ENCODE results near the gene NTM.

NTM gene

DNA sequence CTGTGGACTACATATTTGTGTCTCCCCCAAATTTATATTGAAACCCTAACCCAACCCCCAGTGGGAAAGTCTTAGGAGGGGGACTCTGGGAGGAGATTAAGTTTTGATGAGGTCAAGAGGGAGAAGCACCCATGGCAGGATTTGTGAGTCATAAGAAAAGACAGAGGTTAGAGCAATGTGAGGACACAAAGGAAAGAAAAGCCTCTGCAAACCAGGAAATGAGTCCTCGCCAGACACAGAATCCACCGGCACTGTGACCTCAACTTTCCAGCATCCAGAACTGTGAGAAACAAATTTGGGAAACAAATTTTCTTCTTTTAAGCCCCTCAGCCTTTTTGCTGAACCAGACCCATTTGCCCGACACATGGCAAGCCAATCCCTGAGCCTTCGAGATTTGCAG lies 397.0 kb downstream of the NTM start:
- no peak for DNase-seq (ENCODE audit: low read depth in 2 of 2)

DNA sequence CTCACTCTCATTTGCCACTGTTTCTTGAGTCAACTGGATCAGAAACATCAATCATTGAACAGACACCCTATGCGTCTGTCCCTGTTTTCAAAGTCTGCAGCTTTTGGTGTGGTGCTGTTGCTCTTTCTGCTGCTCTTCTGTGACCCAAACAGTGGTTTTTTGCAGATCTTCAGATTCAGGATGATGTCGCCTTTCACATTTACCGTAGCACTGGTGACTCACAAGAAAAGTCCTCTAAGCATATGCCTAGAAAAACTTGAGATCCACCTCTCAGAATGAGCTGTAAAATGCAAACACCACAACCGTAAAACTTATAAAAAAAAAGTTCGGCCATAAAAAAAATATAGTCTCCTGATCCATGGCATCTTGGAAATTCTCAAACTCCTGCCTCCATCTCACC lies 400.4 kb downstream of the NTM start:
- no peak for DNase-seq (ENCODE audit: low read depth in 2 of 2)

DNA sequence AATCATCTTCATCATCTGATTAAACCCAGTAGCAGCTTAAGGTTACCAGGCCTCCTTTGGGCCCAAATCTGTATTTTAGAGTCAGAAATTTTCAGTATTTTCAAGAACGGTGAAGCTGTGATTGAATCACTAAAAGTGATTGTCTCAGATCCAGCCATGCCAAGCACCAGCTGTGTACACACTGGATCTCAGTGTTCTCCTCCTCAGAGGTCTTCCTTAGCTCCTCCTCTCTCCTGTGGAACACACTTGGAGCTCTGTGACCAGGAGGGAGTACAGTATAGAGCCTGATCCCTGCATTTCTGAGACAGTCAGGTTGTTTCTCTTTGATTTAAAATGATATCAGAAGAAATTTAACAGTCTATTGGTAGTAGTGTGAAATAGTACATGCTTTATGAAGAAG lies 401.1 kb downstream of the NTM start:
- no peak for DNase-seq (ENCODE audit: low read depth in 2 of 2)

DNA sequence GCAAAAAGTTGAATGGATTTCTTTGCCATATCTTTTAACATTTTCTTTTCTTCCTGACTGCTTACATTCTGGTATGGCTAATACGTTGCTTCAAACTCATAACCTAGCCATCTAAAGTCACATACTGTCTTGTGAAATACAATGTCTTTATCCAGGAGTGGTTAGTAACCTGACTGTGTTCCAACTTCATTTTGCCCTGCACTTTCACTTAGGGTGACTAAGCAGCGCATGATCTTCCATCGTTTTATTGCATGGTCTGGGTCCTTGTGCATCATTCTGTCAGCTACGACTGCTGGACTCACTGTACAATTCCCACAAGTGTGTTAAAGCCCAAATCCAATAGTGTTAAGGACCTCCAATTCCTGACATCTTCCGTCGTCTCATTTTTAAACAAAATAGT lies 403.2 kb downstream of the NTM start:
- no peak for DNase-seq (ENCODE audit: low read depth in 2 of 2)

DNA sequence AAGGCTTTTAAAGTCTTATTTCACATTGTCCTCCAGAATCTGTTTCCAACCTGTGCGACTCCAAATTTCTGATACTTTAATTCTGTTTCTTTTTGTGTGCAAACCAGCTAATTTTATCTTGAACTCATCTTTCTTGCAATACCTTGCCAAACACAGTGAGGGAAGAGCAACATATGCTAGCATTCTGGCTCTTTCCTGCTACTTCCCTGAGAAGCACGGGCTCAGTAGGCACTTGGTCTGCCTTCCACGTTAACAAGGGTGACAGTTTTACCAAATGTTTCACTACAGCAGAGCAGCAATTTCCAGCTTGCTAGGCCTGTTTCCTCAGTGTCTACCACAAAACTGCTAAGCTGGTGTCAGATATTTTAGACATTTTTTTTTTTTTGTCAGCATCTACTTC lies 405.8 kb downstream of the NTM start:
- DNase-seq (ENCODE audit: low read depth in 2 of 2): no peak

DNA sequence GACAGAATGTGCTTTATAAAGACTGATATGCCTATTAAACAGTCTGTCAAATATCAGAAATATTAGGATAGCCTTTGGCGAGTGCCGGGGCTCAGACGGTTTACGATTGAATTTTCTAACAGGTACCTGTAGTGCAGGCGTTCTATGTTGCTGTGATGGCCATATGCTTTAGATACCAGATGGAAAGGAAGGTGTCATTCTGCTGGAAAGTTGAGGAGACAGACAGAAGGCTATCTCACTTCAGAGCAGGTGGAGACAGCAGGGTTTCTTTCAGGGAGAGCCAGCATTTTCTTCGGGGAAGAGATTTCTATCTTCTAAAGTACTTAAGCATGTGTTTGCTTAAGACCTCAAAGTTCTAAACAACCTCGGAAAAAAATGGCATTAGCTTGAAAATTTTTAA lies 415.4 kb downstream of the NTM start:
- DNase-seq (ENCODE audit: low read depth in 2 of 2): no peak

DNA sequence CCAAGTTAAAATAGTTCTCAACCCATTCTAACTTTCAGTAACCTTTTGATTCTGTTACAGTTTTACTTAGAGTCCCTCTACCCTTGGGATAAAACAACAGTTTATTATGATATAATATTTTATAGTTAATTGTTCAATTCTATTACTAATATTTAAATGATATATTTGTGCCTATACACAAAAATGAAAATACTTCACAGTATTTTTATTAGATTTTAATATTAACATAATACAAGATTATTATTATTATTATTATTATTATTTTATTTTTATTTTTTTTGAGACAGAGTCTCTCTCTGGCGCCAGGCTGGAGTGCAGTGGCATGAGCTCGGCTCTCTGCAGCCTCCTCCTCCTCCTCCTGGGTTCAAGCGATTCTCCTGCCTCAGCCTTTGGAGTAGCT lies 416.7 kb downstream of the NTM start:
- DNase-seq (ENCODE audit: low read depth in 2 of 2): no peak

DNA sequence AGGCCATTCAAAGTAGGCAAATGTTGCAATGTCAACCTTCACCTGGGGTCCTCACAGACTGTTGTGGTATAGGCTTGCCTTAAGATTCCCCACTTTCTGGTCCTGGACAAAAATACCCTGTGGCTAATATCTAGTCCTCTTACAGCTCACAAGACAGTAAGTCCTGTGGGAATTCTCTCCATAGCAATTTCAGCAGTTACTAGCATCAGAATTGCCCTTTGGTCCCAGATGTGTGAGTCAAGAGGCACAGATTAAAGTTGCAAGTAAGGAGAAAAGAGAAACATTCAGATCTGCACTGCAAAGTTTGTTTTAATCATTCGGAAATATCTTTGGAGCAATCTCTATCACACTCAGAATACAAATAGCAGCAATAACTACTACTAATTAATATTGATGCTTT lies 420.2 kb downstream of the NTM start:
- no peak for DNase-seq (ENCODE audit: low read depth in 2 of 2)

DNA sequence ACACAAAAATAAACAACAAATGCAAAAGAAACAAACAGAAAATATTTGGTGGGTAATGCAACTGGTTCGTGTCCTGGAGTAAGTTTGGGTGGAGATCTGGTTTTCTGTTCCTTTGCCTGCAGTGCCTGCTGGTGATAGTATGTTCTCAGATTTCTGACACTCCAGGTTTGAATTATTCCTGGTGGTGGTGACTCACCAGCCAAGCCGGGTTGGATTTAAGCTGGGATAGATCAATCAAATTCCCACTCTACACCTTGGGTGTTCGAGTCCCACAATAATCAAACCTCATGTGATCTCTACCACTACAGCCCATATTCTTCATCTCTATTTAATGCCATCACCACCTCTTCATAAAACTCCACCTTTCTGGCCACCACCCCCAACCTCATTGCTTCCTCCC lies 421.8 kb downstream of the NTM start:
- no peak for DNase-seq (ENCODE audit: low read depth in 2 of 2)

DNA sequence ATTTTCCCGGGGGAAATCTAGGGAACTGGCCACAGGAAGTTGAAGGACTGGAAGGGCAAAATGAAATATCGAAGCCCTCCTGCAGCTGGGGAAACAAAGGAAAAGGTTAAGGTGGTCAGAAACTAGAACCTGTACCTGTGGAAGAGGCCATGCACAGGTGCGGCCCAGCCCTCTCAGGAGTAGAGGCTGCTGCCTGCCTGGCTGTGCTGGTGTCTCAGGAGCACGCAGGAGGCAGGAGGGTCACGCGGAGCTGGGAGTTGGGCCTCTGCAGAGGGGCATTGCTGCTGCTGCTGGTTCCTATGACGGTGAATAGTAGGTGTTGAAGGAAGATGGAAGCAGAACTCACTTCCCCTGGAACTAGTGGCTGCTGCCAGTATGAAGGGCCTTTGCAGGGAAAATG lies 425.7 kb downstream of the NTM start:
- no peak for DNase-seq (ENCODE audit: low read depth in 2 of 2)

DNA sequence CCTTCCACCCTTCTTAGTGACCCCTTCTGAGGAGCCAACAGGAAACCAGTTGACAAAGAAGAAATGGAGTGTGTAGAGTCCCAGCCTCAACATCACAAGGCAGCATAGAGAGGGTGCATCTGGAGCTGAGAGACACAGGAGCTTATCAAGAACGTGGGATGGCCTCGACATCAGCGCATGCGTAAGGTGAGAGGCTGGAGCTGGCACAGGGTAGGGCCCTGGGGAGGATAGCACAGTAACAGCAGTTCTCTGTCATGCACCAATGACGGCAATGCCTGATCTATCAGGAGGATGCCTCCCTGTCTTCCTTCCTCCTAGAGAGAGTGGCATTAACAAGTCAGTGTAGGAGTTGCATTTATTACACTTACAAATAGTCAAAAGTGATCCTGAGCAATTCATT lies 426.1 kb downstream of the NTM start:
- DNase-seq (ENCODE audit: low read depth in 2 of 2): no peak

DNA sequence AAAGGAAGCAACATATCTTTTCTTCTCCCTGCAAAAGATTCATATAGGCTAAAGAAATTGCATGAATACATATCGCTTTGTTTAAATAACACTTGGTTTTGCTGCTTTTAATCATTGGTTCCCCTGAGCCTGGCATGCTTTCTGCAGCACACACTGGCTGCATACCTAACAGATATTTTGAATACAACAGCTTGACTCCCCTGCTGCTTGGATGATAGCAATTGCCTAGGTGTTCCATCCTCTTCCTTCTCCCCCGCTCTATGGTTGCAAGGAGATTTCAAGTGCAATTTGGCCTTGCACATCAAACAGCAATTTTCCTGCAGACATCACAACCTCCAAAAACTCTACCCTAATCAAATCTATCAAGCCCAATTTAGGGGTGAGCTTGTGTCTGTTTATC lies 430.0 kb downstream of the NTM start:
- DNase-seq (ENCODE audit: low read depth in 2 of 2): no peak

DNA sequence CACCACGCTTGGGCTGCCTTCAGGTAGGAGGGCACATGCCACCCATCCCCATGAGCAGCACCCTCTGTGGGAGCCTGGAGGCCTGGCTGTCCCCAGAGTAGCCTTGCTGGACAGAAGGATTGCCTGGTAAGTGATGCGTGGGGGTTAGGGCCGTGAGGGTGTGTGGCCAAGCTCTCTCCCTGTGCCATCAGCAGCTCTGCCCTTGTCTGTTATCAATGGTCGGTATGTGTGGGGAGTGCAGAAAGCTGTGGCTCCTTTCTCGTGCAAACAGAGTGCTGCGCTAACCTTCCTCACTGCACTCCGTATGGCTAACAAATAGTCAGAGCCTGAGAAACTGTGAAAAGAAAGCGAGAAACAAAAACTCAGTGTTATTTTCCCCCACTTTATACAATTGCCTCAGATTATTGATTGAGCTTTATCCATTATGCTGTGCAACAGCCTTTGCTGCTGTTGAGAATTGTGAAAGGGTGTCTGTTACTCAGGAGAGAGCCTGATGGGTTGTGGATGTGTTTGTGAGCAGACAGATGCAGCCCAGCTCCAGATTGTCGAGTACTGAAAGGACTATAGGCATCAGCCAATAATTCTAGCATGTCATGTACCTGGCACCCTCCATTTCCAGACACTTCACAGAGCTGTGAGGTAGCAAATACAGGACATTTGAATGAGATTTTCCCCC lies 432.2 kb downstream of the NTM start:
- DNase-seq (ENCODE audit: low read depth in 2 of 2): no peak

DNA sequence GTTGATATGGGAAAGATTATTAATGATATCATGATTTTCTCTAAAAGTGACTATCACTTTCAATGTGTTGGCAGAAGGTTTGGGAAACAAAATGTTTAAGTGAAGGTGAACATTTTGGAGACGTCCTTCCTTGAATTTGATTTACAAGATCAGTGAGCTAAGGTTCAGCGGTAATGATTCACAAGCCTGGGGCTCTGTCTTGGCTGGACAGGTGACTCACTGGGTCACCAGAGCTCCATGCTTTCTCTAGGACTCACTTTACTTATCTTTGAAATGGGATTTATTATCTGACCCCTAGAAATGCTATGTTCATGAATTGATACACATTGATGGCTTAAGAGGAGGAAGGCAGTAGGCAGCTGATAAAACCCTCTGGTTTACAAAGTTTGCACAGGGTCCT lies 437.5 kb downstream of the NTM start:
- no peak for DNase-seq (ENCODE audit: low read depth in 2 of 2)

DNA sequence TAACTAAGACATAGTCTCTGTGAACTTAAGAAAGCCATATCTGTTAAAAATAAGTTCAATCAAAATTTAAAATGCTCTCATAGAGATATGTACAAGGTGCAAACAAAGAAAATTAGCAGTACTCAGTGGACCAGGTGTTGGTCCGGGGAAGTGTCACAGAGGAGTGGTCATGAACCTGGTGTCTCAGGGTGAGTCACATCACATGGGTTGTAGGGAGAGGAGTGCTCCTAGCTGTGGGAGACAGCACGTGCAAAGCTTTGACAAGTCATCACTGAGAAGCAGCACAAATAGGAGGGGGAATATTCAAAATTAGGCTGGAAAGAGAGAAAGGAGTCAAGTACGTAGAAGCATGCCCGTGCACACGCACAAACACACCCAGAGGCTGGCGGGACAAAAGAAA lies 438.1 kb downstream of the NTM start:
- no peak for DNase-seq (ENCODE audit: low read depth in 2 of 2)

DNA sequence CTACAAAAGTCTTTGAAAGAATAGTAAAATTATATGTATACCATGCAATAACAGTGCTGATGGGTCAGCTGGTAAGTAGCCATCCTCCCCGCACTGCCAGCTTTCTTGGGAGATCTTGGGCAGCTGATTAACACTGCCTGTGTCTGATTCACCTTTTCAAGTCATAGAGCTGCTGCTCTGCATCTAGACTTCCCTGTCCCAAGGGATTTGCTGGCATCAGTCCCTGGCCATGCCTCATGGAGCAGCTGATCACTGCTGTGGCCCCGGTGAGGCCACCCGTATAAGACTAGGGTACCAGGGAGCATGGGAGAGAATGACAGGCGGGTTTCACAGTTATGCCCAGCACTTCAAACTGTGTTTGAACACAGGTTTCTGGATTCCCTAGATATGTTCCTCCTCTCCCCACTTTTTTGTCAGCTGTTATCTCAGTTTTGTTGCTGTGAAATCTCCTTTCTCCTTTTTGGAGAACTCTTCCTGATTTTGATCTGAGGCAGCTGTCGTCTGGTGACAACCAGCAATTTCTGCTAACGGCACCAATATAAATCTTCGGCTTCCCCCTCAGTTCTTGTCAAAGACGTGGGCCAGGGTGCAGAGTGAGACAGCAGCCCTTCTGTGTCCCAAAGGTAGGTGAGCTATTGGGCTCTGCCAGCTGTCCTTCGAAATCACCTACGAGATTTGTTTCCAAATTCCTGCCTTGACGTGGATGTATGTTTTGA lies 438.9 kb downstream of the NTM start:
- no peak for DNase-seq (ENCODE audit: low read depth in 2 of 2)

DNA sequence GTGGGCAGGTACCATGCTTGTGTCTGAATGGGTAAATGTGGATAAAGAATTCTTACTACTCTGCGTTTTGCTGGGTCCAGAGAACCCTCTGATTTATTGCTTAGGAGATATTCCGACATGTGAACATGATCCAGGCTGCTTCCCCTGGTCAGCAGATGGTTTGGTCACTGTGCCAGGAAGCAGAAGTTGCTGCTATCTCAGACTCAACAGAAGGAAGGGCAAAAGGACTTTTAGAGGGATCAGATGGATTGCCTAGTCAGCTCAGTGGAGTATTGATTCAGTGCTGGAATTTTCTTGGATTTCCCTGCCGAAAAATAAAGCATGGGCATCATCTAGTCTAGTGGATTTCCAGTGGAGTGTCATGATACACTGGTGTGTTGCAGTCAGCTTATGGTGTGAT lies 440.1 kb downstream of the NTM start:
- no peak for DNase-seq (ENCODE audit: low read depth in 2 of 2)

DNA sequence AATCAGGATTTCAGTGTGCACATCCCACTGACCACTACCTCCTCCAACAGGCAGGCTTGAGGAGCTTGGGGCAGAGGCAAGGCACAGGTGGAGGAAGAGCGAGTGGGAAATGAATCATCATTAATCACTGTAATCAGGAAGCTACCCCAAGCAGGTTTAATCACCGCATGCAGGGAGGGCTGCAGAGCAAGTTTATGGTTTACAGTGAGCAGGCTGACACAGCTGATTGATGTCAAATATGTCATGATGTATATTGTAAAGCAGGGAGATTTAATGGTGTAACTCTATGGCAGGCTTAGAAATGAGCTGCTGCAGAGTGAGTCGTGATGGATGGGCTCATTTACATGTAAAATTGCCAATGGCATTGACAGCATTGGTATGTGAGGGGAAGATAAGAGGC lies 441.0 kb downstream of the NTM start:
- no peak for DNase-seq (ENCODE audit: low read depth in 2 of 2)

DNA sequence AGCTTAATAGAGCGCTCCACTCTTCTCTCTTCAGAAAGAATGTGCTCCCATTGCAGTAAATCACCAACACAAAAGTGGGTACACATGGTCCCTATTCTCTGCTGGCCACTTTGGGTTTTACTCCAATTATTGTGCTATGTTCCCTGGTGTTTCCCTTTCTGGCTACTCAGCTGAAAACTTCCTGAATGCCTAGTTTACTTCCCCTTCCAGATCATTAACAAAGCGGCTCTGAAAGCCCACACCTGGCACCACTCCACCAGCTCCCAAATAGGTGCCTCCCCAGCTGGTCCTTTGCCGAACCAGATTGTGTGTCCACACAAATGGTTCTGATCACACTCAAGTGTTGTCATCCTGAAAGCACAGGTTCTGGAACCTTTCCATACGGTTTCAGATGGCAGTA lies 443.7 kb downstream of the NTM start:
- no peak for DNase-seq (ENCODE audit: low read depth in 2 of 2)

DNA sequence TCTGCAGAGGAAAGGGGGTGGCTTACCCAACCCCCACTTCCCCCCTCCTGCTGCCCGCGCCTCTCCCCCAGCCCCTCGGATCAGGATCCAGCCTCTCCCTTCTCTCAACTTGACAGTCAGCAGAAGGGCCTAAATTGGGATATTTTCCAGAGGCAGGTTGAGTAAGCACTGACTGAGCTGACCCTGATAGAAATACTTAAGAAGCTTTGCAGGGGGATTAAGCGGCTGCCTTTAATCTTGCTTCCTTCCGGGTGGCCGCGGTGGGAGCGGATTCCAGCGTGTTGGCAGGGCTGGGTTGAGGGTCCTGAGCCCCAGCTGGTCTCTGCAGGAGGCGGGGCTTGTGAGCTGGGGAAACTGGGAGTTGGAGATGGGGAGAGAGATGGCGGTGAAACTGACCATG lies 445.2 kb downstream of the NTM start:
- DNase-seq (ENCODE audit: low read depth in 2 of 2): no peak

DNA sequence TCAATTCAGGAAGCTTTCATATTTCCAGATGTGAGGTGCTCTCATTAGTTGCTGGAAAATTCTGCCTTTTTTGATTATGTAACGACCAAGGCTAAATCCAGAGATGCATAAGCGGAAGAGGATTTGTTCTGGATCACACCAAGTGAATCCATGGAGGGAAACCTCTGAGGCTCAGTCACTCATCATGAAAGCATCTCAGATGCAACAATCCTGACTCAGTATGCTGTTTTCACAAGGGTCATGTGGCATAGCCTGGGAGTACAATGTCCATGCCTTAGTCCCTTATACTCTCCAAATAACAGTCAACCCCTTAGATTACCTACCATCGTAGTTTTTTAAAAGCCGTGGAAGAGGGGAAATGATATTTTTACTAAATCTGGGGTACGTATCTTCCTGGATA lies 445.6 kb downstream of the NTM start:
- no peak for DNase-seq (ENCODE audit: low read depth in 2 of 2)

DNA sequence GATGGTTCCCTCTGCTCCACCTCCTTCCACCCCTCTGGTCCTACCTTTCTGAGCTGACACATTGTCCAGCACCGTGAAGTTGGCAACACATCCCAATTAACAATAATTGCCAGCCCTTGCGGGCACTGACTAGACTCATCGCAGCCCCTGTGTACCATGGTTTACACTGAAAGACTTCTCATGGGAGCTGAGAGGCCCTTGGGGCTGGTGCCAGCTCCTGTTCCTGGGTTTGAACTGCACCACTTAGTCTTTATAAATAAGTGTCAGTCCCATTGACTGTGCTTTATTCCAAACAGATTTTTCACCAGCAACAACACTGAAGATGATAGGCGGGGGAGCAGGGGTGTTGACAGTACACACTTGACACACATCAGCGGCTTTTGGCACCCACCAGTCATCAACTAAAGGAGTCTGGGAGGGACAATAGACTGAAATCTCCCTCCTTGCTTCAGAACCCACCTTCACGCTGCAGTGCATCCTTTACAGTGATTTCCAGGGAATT lies 447.3 kb downstream of the NTM start:
- no peak for DNase-seq (ENCODE audit: low read depth in 2 of 2)

DNA sequence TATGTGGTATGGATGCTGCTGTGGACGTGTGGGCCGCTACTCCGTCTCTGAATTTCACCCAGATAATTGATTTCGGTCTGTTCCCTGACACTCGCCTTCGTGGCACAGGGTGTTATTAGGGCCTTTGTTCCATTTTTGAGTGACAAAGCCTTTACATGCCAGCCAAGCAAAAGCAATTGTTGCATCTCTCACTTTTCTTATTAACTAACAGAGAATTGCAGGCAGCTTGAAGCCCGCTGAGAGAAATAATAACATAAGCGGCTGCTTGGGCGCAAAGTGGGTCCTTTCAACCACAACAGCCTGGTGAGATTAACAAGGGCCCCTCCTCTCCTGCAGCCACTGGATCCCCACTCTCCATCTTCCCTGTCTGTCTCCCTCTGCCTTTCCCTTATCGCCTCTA lies 449.4 kb downstream of the NTM start:
- DNase-seq (ENCODE audit: low read depth in 2 of 2): no peak

DNA sequence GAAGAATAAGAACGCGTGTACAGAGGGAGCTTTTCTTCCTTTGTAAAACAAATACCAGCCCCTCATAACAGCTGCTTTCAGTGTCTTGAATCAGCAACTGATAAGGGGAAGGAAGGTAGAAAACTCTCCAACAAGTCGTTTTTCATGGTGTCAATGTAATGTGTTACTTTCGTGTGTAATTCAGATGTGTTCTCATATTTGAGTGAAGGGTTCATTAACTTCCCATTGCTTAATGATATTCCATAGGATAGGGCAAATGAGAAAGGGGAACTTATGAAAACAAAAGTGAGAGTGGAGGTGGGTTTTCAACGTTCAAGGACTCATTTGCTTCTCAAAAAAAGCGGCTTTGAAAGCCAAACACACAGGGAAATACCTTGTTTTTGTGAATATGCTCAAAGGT lies 452.1 kb downstream of the NTM start:
- no peak for DNase-seq (ENCODE audit: low read depth in 2 of 2)
